AG04450 (cell line): ENCODE measurements around the gene SLCO2B1. TPM values are rescaled to one million over a fixed set of nuclear protein-coding genes. Genes with fewer than 3 reads are reported as not detected.

Experiments
- CTCF ChIA-PET: fragments of 300-600, 350-600 bp; formaldehyde crosslinking; extraction: SDS; loops from one replicate; lab custom pipeline; 2022; ENCODE audit warnings: antibody characterized with exemption, inconsistent platforms; lab: Charles Lee
- POLR2A ChIA-PET: fragments of 350-600 bp; formaldehyde crosslinking; extraction: SDS; loops from one replicate; lab custom pipeline; 2021; ENCODE audit warnings: antibody characterized with exemption, inconsistent platforms; lab: Yijun Ruan, JAX
- DNase-seq: peaks from one replicate; pipeline ENCODE4 v3.0.0-alpha.2; 2011; ENCODE audit warnings: low read depth, low spot score
- H3K27ac ChIP-seq: one replicate; pipeline ENCODE4 v1.5.1; 2012; ENCODE audit warnings: low read depth, low read length, control low read depth
- H3K27me3 ChIP-seq: one replicate; pipeline ENCODE4 v1.6.0; 2012; ENCODE audit warnings: low read length; ENCODE audit not compliant: control insufficient read depth, insufficient read depth
- H3K4me3 ChIP-seq: 2 replicates; pipeline ENCODE4 v1.5.1; 2011; ENCODE audit warnings: mild to moderate bottlenecking, low read depth, low read length, control low read depth
- H3K9me3 ChIP-seq: 2 replicates; pipeline ENCODE4 v1.5.1; 2012; ENCODE audit warnings: low read length; ENCODE audit not compliant: control insufficient read depth, insufficient read depth
- polyA plus RNA-seq: library from polyadenylated mRNA; depleted of rRNA; stranded (reverse); fragments of >200 nt; gene quantifications from 2 replicates; pipeline ENCODE4 v1.2.3, GENCODE V29; 2011
- TF ChIP-seq, protein P1 (sequence below): IDR thresholded peaks from 2 replicates; pipeline ENCODE4 v1.5.1; 2011; ENCODE audit warnings: low read depth, low read length, control low read depth, inconsistent platforms

SLCO2B1 gene
- polyA plus RNA-seq, 1 experiment: not detected

DNA sequence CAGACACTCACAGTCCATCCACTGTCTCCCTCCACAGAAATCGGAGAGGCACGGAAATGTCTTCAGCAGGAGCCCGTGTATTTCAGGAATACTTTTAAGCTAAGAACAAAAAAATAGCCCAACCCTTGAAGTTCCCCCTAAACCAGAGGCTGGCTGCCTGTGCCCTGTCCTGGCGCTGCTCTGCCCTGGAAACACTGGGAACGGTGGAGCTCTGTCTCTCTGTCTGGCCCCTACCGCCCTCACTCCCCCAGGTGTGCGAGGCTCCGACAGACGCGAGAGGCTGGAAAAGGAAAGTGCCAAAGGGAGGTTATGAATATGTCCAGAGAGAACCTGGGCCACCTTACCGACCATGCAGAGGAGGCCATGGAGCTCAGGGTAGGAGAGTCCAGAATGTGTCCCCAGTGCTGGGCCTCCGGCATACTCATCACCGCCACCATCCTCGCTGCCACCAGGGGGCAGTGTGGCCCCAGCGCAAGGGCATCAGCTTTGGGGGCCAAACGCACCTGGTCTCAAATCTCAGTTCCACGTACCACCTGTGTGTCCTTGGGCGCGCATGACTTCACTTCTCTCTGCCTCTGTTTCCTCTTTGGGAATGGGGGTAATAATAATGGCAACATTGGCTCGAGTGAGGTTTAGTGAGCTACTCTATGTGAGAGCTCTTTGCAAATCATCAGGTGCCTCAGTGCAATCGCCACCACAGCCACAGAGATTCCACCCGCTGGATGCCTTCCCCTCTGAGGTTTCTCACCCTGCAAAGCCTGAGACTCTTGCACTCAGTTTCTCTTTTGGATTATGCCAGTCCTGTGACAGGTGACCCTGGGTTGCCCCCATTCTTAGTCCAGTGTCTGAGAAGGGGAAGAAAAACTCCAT is 10.4 kb upstream of the SLCO2B1 start:
- CTCF ChIA-PET: interaction anchor here (0.5 to 11.3 kb wide), 46 partner anchors 8 to 1253 kb away, joined by 3 to 216 read pairs (median 4); partner anchors contain the start of gene TPBGL
- Histone ChIP-seq H3K9me3 (no peaks in the 10 kb centered on the region), H3K27me3 (peaks cover 18% of the 10 kb centered on the region), H3K27ac (no peak overlapping the region), H3K4me3 (no peak overlapping the region)
- POLR2A ChIA-PET: interaction anchor here (0.7 kb wide), 1 partner anchor 19 kb away, joined by 3 read pairs; no protein-coding TSS in a partner anchor
- TF ChIP-seq, protein P1, sequence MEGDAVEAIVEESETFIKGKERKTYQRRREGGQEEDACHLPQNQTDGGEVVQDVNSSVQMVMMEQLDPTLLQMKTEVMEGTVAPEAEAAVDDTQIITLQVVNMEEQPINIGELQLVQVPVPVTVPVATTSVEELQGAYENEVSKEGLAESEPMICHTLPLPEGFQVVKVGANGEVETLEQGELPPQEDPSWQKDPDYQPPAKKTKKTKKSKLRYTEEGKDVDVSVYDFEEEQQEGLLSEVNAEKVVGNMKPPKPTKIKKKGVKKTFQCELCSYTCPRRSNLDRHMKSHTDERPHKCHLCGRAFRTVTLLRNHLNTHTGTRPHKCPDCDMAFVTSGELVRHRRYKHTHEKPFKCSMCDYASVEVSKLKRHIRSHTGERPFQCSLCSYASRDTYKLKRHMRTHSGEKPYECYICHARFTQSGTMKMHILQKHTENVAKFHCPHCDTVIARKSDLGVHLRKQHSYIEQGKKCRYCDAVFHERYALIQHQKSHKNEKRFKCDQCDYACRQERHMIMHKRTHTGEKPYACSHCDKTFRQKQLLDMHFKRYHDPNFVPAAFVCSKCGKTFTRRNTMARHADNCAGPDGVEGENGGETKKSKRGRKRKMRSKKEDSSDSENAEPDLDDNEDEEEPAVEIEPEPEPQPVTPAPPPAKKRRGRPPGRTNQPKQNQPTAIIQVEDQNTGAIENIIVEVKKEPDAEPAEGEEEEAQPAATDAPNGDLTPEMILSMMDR: peak; percentile 86
- DNase-seq: no peak

DNA sequence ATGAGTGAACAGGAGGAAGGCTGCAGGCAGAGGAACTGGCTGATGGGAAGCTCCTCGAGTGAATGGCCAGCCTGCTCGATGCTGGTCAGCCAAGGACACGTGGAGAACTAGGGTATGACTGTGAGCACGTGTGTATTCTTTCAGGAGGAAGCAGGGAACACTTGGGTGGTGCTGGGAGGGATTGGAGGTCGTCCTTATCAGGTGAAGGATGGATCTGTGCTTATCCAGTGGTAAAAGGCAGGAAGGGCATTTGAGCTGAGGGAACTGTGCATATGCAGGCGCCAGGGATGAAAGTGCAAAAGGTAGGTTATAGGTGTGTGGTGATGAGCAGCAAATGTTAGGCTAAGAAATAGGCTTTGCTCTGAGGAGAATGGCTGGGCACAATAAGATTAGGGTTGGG is 9.7 kb upstream of the SLCO2B1 start:
- Histone ChIP-seq H3K27me3 (peaks cover 20% of the 10 kb centered on the region), H3K27ac (no peak overlapping the region), H3K9me3 (no peaks in the 10 kb centered on the region), H3K4me3 (no peak overlapping the region)
- POLR2A ChIA-PET: no interaction called here
- no peak for DNase-seq
- CTCF ChIA-PET: interaction anchor here (0.7 to 11.3 kb wide), 33 partner anchors 8 to 232 kb away, joined by 3 to 216 read pairs (median 5); partner anchors contain the start of gene TPBGL
- TF ChIP-seq, protein P1: no peak

DNA sequence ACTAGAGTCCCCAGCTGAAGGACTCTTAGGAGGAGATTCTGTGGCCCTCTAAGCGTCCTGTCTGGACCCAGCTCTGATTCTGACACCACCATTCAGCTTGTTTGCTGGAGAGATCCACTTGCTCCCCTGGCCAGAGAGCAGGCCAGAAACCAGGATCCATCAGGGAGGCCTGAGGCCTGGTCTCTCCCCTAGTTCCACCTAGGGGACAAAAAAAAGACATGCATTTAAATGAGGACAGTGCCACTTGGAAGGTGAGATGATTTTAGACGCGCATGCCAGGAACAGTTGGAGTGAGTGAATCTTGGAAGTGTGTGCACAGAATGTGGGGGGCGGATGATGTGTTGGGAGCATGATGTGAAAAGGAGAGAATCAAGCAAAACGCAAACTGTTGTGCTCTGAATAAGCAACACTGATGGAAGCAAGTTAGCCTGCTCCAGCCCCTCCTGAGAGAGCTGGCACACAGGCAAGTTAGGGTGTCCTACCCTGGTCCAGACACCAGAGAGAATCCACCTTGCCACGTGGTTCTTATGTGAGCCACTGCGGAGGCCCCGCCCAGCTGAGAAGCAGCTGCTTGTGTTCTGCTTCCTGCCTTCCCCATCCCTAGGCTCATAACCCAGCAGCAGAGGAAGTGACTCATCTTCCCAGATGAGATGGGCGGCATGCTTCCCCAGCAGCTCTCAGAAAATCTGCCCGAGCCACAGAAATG is 8.0 kb upstream of the SLCO2B1 start:
- no peak overlapping the region for H3K4me3 ChIP-seq

DNA sequence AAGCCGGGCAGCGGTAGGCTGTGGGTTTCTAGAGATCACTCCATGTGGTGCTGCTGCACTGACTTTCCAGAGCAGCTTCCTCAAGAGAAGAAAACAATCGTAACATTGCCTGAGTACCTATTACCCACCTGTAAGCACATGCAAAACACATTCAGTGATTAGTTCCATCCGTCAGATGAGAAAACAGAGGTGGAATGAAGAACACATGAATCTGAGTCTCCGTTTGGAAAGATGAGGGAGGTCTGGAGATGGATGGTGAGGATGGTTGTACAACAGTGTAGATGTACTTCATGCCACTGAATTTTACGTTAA is 7.5 kb upstream of the SLCO2B1 start:
- CTCF ChIA-PET: interaction anchor here (0.6 to 11.3 kb wide), 11 partner anchors 10 to 239 kb away, joined by 3 to 216 read pairs (median 3); no protein-coding TSS in a partner anchor
- no peak overlapping the region for H3K4me3 ChIP-seq
- no peaks in the 10 kb centered on the region for H3K9me3 ChIP-seq
- POLR2A ChIA-PET: interaction anchor here (0.8 kb wide), 1 partner anchor 52 kb away, joined by 3 read pairs; no protein-coding TSS in a partner anchor
- peaks cover 19% of the 10 kb centered on the region for H3K27me3 ChIP-seq
- TF ChIP-seq, protein P1: no peak
- peak overlapping the region; percentile 52 for H3K27ac ChIP-seq
- DNase-seq: no peak

More for the DNA sequence above, 8.0 kb upstream of the SLCO2B1 start:
- TF ChIP-seq, protein P1: no peak
- POLR2A ChIA-PET: interaction anchor here (0.6 to 0.8 kb wide), 2 partner anchors 53 to 106 kb away, joined by 3 read pairs; no protein-coding TSS in a partner anchor
- Histone ChIP-seq H3K27ac (peak overlapping the region; percentile 52), H3K27me3 (peaks cover 24% of the 10 kb centered on the region), H3K9me3 (no peaks in the 10 kb centered on the region)
- peak; percentile 84 for DNase-seq
- CTCF ChIA-PET: interaction anchor here (0.6 to 11.3 kb wide), 12 partner anchors 10 to 239 kb away, joined by 3 to 216 read pairs (median 7); partner anchors contain the start of gene TPBGL
